Esophagus muscularis mucosa (tissue), 4 donors: ENCODE data around the gene LYPD6B. TPM values are rescaled to one million over a fixed set of nuclear protein-coding genes. Genes with fewer than 3 reads are reported as not detected.

ENCODE experiments used
- DNase-seq: peaks from one replicate; pipeline ENCODE4 v3.0.0-alpha.2; 2017; ENCODE audit errors: extremely low spot score
- H3K27ac ChIP-seq, 4 donors: fragments of 200-600 bp; sonication (generic); replicated peaks in 1 of 4; 1 replicate in 3 of 4; 2 replicates in 1 of 4; pipeline ENCODE4 v1.5.1; 2016 to 2019; ENCODE audit warnings: mild to moderate bottlenecking in 1 of 4
- H3K27me3 ChIP-seq, 4 donors: fragments of 200-600 bp; sonication (generic); one replicate each; pipeline versions ENCODE4 v1.5.1 to v1.6.0; 2016 to 2019
- H3K36me3 ChIP-seq, 4 donors: fragments of 200-600 bp; sonication (generic); one replicate each; pipeline ENCODE4 v1.5.1; 2016 to 2019
- H3K4me1 ChIP-seq, 4 donors: fragments of 200-600 bp; sonication (generic); one replicate each; pipeline ENCODE4 v1.5.1; 2016 to 2019
- H3K4me3 ChIP-seq, 4 donors: fragments of 200-600 bp; sonication (generic); 1 replicate in 2 of 4; 2 replicates in 2 of 4; pipeline ENCODE4 v1.5.1; 2016 to 2019; ENCODE audit warnings: mild to moderate bottlenecking in 4 of 4, moderate library complexity in 1 of 4
- H3K9me3 ChIP-seq, 4 donors: fragments of 200-600 bp; sonication (generic); 1 replicate in 3 of 4; 2 replicates in 1 of 4; pipeline ENCODE4 v1.5.1; 2016 to 2019
- CTCF ChIP-seq, 3 experiments: fragments of 200-600 bp in 2 of 3; fragments of 450-650 bp in 1 of 3; sonication (generic) in 2 of 3; IDR thresholded peaks; one replicate each; pipeline ENCODE4 v1.5.1; 2017 to 2019; ENCODE audit warnings: antibody characterized with exemption in 3 of 3, mild to moderate bottlenecking in 2 of 3, moderate library complexity in 1 of 3
- EP300 ChIP-seq: sonication (generic); formaldehyde crosslinking; IDR thresholded peaks from one replicate; pipeline ENCODE4 v1.6.1; 2017; ENCODE audit warnings: antibody characterized with exemption
- POLR2A ChIP-seq: fragments of 450-650 bp; IDR thresholded peaks from one replicate; pipeline ENCODE4 v1.6.1; 2017; ENCODE audit warnings: antibody characterized with exemption, moderate library complexity, mild to moderate bottlenecking, low read depth
- POLR2AphosphoS5 ChIP-seq, 2 donors: sonication (generic); formaldehyde crosslinking; IDR thresholded peaks; one replicate each; pipeline ENCODE4 v1.6.1; 2017; ENCODE audit warnings: antibody characterized with exemption in 2 of 2
- WGBS: methylation state at CpG from one replicate; pipeline ENCODE4 v1.1.5; 2018; 5-methylcytosine and 5-hydroxymethylcytosine counted together
- intact Hi-C: fragments of 100-400 bp; cut with DNase I; formaldehyde crosslinking; loops from one replicate; pipeline ENCODE4 v1.15.1; 2023
- total RNA-seq, 4 donors: library from RNA; depleted of rRNA; stranded (reverse); fragments of >200 nt; gene quantifications; one replicate each; pipeline versions ENCODE4 v1.1.0 to v1.2.1, GENCODE V29; 2016

LYPD6B gene
- total RNA-seq, 4 donors from 2014 or later = not detected

- WGBS = 96% methylated on average over 1 of the region's 1 CpG
- no peak overlapping the region for H3K4me3 ChIP-seq
- H3K4me1 ChIP-seq = no peaks in the 10 kb centered on the region
- no peak for TF ChIP-seq POLR2AphosphoS5 (IDR thresholded peaks at IDR 0.05)
- no peak for TF ChIP-seq EP300
- no peak for TF ChIP-seq CTCF (IDR thresholded peaks at IDR 0.05)
- TF ChIP-seq POLR2A = no peak
- intact Hi-C loops = no loop called here
- no peaks in the 10 kb centered on the region for H3K27me3 ChIP-seq
- no peaks in the 10 kb centered on the region for H3K36me3 ChIP-seq
- H3K27ac ChIP-seq = no peak overlapping the region
- H3K9me3 ChIP-seq = no peaks in the 10 kb centered on the region
- no peak for DNase-seq
These were observed 144.7 kb downstream of the LYPD6B start for GRCh38 chr2:149183187-149183586.

GRCh38 chr2:149184991-149185390, 146.5 kb downstream of the LYPD6B start:
- intact Hi-C loops = no loop called here

GRCh38 chr2:149185942-149186490, 147.5 kb downstream of the LYPD6B start:
- no peak for DNase-seq
- TF ChIP-seq CTCF (IDR thresholded peaks at IDR 0.05) = no peak
- intact Hi-C loops = no loop called here

More at GRCh38 chr2:149184991-149185390, 146.5 kb downstream of the LYPD6B start:
- no peaks in the 10 kb centered on the region for H3K27me3 ChIP-seq
- no peak for TF ChIP-seq EP300
- TF ChIP-seq CTCF (IDR thresholded peaks at IDR 0.05) = no peak
- TF ChIP-seq POLR2A = no peak
- WGBS = 86% methylated on average over 2 of the region's 2 CpGs
- no peaks in the 10 kb centered on the region for H3K4me1 ChIP-seq
- DNase-seq = no peak
- H3K27ac ChIP-seq = no peak overlapping the region
- H3K36me3 ChIP-seq = no peaks in the 10 kb centered on the region
- no peaks in the 10 kb centered on the region for H3K9me3 ChIP-seq
- H3K4me3 ChIP-seq = no peak overlapping the region

GRCh38 chr2:149187057-149187456, 148.6 kb downstream of the LYPD6B start:
- Histone ChIP-seq H3K27ac (no peak overlapping the region), H3K9me3 (no peaks in the 10 kb centered on the region), H3K4me1 (no peaks in the 10 kb centered on the region), H3K27me3 (no peaks in the 10 kb centered on the region), H3K36me3 (no peaks in the 10 kb centered on the region), H3K4me3 (no peak overlapping the region)
- no peak for TF ChIP-seq EP300
- TF ChIP-seq CTCF (IDR thresholded peaks at IDR 0.05) = no peak
- TF ChIP-seq POLR2AphosphoS5 (IDR thresholded peaks at IDR 0.05) = no peak
- TF ChIP-seq POLR2A = no peak
- no peak for DNase-seq
- intact Hi-C loops = no loop called here

More at GRCh38 chr2:149185942-149186490, 147.5 kb downstream of the LYPD6B start:
- Histone ChIP-seq H3K36me3 (no peaks in the 10 kb centered on the region), H3K4me3 (no peak overlapping the region), H3K27ac (no peak overlapping the region), H3K9me3 (no peaks in the 10 kb centered on the region), H3K4me1 (no peaks in the 10 kb centered on the region), H3K27me3 (no peaks in the 10 kb centered on the region)
- 83% methylated on average over 5 of the region's 5 CpGs for WGBS

- WGBS = 39% methylated on average over 1 of the region's 1 CpG
These were observed 149.8 kb downstream of the LYPD6B start for GRCh38 chr2:149188291-149188690.

More at GRCh38 chr2:149188291-149188690, 149.8 kb downstream of the LYPD6B start:
- no peaks in the 10 kb centered on the region for H3K9me3 ChIP-seq
- no peaks in the 10 kb centered on the region for H3K4me1 ChIP-seq
- TF ChIP-seq POLR2A (no peak), POLR2AphosphoS5 (IDR thresholded peaks at IDR 0.05) (no peak), EP300 (no peak), CTCF (IDR thresholded peaks at IDR 0.05) (no peak)
- H3K4me3 ChIP-seq = no peak overlapping the region
- H3K27me3 ChIP-seq = no peaks in the 10 kb centered on the region
- DNase-seq = no peak
- H3K27ac ChIP-seq = no peak overlapping the region
- intact Hi-C loops = no loop called here
- H3K36me3 ChIP-seq = no peaks in the 10 kb centered on the region
